ENCODE data around the gene PGAM2. TPM values are rescaled to one million over a fixed set of nuclear protein-coding genes. Genes with fewer than 3 reads are reported as not detected.

Gene PGAM2
- total RNA-seq, 1 experiment from 2014 or later = 9.7 TPM

- Histone ChIP-seq H3K4me1 (replicated peaks; ENCODE audit: insufficient read depth) (no peaks in the 10 kb centered on the region), H3K4me2 (no peak overlapping the region), H2AFZ (no peak overlapping the region), H3K9me3 (ENCODE audit: insufficient read depth, low read depth) (no peaks in the 10 kb centered on the region), H4K20me1 (ENCODE audit: insufficient read depth) (peaks cover 24% of the 10 kb centered on the region; the same call in 1 of the 2 replicates), H3K9me2 (ENCODE audit: insufficient read depth) (no peaks in the 10 kb centered on the region), H3K79me2 (ENCODE audit: low read depth) (no peaks in the 10 kb centered on the region), H3F3A (ENCODE audit: insufficient read depth, low read depth) (peaks cover 28% of the 10 kb centered on the region), H3K27ac (no peak overlapping the region), H3K36me3 (ENCODE audit: low read depth) (peaks cover 12% of the 10 kb centered on the region; the same call in 1 of the 2 replicates), H3K4me3 (no peak overlapping the region), H3K27me3 (ENCODE audit: insufficient read depth, low read depth) (no peaks in the 10 kb centered on the region)
- DNase-seq = no peak
- POLR2A ChIA-PET (ENCODE audit: unreplicated experiment) = no interaction called here
- TF ChIP-seq EZH2 (IDR thresholded peaks at IDR 0.05; ENCODE audit: low read depth) (no peak), CTCF (conservative IDR thresholded peaks at IDR 0.05) (no peak)
- CTCF ChIA-PET = no interaction called here
- intact Hi-C loops (cut with micrococcal nuclease; ENCODE audit: unreplicated experiment) = no loop called here
- BruUV-seq (replicated peaks) = no TSS peak
These were observed 3.7 kb downstream of the PGAM2 start for GRCh38 chr7:44061645-44062179.

- H3K36me3 ChIP-seq (ENCODE audit: low read depth) = peaks cover 12% of the 10 kb centered on the region; the same call in 1 of the 2 replicates
- no peak for TF ChIP-seq EZH2 (IDR thresholded peaks at IDR 0.05; ENCODE audit: low read depth)
- H3F3A ChIP-seq (ENCODE audit: insufficient read depth, low read depth) = peaks cover 22% of the 10 kb centered on the region
- no peak overlapping the region for H3K4me3 ChIP-seq
- no peak overlapping the region for H2AFZ ChIP-seq
- H3K79me2 ChIP-seq (ENCODE audit: low read depth) = no peaks in the 10 kb centered on the region
- H3K27ac ChIP-seq = no peak overlapping the region
- no peaks in the 10 kb centered on the region for H3K9me2 ChIP-seq (ENCODE audit: insufficient read depth)
- CTCF ChIA-PET = no interaction called here
- H3K4me1 ChIP-seq (replicated peaks; ENCODE audit: insufficient read depth) = no peaks in the 10 kb centered on the region
- POLR2A ChIA-PET (ENCODE audit: unreplicated experiment) = no interaction called here
- no peaks in the 10 kb centered on the region for H3K27me3 ChIP-seq (ENCODE audit: insufficient read depth, low read depth)
- H3K9me3 ChIP-seq (ENCODE audit: insufficient read depth, low read depth) = no peaks in the 10 kb centered on the region
- no peak for DNase-seq
- intact Hi-C loops (cut with micrococcal nuclease; ENCODE audit: unreplicated experiment) = no loop called here
- H4K20me1 ChIP-seq (ENCODE audit: insufficient read depth) = peaks cover 24% of the 10 kb centered on the region
- no TSS peak for BruUV-seq (replicated peaks)
- no peak overlapping the region for H3K4me2 ChIP-seq
These were observed 4.3 kb downstream of the PGAM2 start for GRCh38 chr7:44060948-44061644.

- H3K36me3 ChIP-seq (ENCODE audit: low read depth) = peaks cover 12% of the 10 kb centered on the region; the same call in 1 of the 2 replicates
- no peak overlapping the region for H3K4me3 ChIP-seq
- no peaks in the 10 kb centered on the region for H3K79me2 ChIP-seq (ENCODE audit: low read depth)
- POLR2A ChIA-PET (ENCODE audit: unreplicated experiment) = no interaction called here
- TF ChIP-seq EZH2 (IDR thresholded peaks at IDR 0.05; ENCODE audit: low read depth) (no peak), CTCF (conservative IDR thresholded peaks at IDR 0.05) (no peak)
- no peak for DNase-seq
- CTCF ChIA-PET = no interaction called here
- no peak overlapping the region for H3K4me2 ChIP-seq
- H3K27me3 ChIP-seq (ENCODE audit: insufficient read depth, low read depth) = no peaks in the 10 kb centered on the region
- intact Hi-C loops (cut with micrococcal nuclease; ENCODE audit: unreplicated experiment) = no loop called here
- BruUV-seq (replicated peaks) = no TSS peak
- no peak overlapping the region for H2AFZ ChIP-seq
- H3F3A ChIP-seq (ENCODE audit: insufficient read depth, low read depth) = peaks cover 17% of the 10 kb centered on the region
- no peak overlapping the region for H3K27ac ChIP-seq
- peaks cover 27% of the 10 kb centered on the region for H4K20me1 ChIP-seq (ENCODE audit: insufficient read depth)
- H3K4me1 ChIP-seq (replicated peaks; ENCODE audit: insufficient read depth) = no peaks in the 10 kb centered on the region
- no peaks in the 10 kb centered on the region for H3K9me2 ChIP-seq (ENCODE audit: insufficient read depth)
- H3K9me3 ChIP-seq (ENCODE audit: insufficient read depth, low read depth) = no peaks in the 10 kb centered on the region
These were observed 5.0 kb downstream of the PGAM2 start for GRCh38 chr7:44060091-44060947.
